ENCODE data around the gene CHCHD6. TPM values are rescaled to one million over a fixed set of nuclear protein-coding genes. Genes with fewer than 3 reads are reported as not detected.

The CHCHD6 gene
- polyA plus RNA-seq, 2 donors: 7.0 to 11.9 TPM

DNA sequence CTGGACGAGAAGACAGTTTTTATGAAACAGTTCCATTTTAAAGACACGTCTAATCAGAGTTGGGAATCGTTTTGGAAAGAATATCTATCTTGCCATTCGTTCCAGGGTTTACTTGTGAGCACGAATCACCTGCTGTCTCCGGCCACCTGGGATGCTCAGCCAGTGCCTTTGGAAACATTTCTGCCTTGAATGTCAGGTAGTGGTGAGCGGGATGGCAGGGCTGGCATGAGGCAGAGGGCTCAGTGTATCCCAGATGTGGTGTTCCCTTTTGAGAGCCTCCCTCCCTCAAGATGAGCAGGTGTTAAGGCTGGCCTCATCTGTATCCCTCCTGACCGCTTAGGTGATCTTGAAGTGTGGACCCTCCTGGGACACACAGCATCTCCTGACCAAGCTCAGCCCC, 231.0 kb downstream of the CHCHD6 start:
- H3K36me3 ChIP-seq (ENCODE audit: control insufficient read depth in 2 of 2, insufficient read depth in 2 of 2, low read length in 1 of 2): no peaks in the 10 kb centered on the region
- 91 to 94% methylated on average over 8 of the region's 8 CpGs for WGBS, 2 donors
- no peak overlapping the region for H3K4me3 ChIP-seq (ENCODE audit: low read depth in 1 of 2, low read length in 2 of 2)
- no peak overlapping the region for H3K27ac ChIP-seq (ENCODE audit: low read depth in 2 of 2, low read length in 1 of 2)
- H3K4me1 ChIP-seq (ENCODE audit: control insufficient read depth in 2 of 2, insufficient read depth in 2 of 2, low read length in 1 of 2): peaks cover 0 to 10% of the 10 kb centered on the region in 2 donors
- no peaks in the 10 kb centered on the region for H3K27me3 ChIP-seq (ENCODE audit: control insufficient read depth in 1 of 2, insufficient read depth in 2 of 2, low read length in 2 of 2)
- H3K9me3 ChIP-seq (ENCODE audit: control insufficient read depth in 2 of 2, insufficient read depth in 1 of 2, low read depth in 1 of 2, low read length in 1 of 2): no peaks in the 10 kb centered on the region

DNA sequence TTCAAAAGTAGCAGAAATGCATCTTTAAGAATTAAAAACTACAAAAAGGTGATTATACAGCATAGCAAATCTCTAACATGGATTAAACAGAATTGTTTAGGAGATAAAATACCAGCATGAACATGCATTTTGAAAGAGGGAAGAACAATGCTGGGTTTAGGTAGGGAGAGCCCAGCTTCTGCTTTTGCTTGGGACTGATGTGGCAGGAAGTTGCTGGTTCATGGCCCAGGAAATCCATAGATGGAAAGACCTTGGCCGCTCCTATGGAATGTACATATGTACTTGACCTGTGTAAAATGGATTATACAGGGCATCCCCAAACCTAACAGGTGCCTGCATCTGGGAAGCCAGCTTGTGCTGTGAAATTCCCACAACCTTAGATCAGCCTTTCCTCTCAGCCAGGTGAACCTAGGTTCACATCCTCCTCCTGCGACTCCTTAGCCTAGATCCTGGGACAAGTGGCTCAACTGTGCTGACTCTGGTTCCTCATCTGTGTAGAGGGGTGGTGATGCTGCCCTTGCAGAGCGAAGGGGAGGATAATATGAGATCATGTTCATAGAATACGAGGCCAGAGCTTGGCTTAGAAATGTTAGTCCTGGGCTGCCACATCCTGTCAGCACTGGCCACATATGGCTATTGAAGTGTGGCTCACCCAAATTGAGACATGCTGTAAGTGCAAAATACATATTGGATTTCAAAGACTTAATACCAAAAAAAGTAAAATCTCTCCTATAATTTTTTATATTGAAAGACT, 231.9 kb downstream of the CHCHD6 start:
- Histone ChIP-seq H3K9me3 (ENCODE audit: control insufficient read depth in 2 of 2, insufficient read depth in 1 of 2, low read depth in 1 of 2, low read length in 1 of 2) (no peaks in the 10 kb centered on the region), H3K4me3 (ENCODE audit: low read depth in 1 of 2, low read length in 2 of 2) (no peak overlapping the region), H3K27me3 (ENCODE audit: control insufficient read depth in 1 of 2, insufficient read depth in 2 of 2, low read length in 2 of 2) (no peaks in the 10 kb centered on the region), H3K27ac (ENCODE audit: low read depth in 2 of 2, low read length in 1 of 2) (no peak overlapping the region), H3K36me3 (ENCODE audit: control insufficient read depth in 2 of 2, insufficient read depth in 2 of 2, low read length in 1 of 2) (no peaks in the 10 kb centered on the region), H3K4me1 (ENCODE audit: control insufficient read depth in 2 of 2, insufficient read depth in 2 of 2, low read length in 1 of 2) (peaks cover 0 to 10% of the 10 kb centered on the region in 2 donors)
- WGBS, 2 donors: 86 to 90% methylated on average over 4 of the region's 4 CpGs

DNA sequence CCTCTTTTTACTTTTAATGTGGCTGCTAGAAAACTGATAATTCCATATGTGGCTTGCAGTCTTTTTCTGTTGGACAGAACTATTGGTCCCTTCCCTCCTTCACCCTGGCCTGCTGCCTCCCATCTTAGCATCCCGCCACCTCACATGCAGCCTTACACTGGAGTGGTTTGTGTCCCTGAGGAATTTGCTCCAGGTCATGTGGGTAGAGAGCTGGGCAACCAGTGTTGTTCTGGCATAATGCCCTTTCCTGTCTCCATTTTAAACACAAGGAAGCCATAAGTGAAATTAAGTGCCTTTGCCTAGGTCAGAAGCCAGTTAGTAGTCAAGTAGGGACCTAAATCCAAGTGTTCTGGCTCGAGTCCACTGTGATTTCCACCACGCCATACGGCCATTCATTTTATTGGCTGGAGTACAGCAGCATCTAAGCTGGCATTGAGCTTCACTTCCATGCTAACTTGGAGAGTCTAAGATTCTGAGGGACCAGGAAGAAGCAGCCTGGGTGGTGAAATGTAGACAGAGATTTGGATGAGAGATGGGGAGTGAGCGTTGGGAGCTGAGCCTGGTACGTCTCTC, 232.9 kb downstream of the CHCHD6 start:
- Histone ChIP-seq H3K4me1 (ENCODE audit: control insufficient read depth in 2 of 2, insufficient read depth in 2 of 2, low read length in 1 of 2) (peaks cover 0 to 6% of the 10 kb centered on the region in 2 donors), H3K36me3 (ENCODE audit: control insufficient read depth in 2 of 2, insufficient read depth in 2 of 2, low read length in 1 of 2) (no peaks in the 10 kb centered on the region), H3K4me3 (ENCODE audit: low read depth in 1 of 2, low read length in 2 of 2) (no peak overlapping the region), H3K27me3 (ENCODE audit: control insufficient read depth in 1 of 2, insufficient read depth in 2 of 2, low read length in 2 of 2) (no peaks in the 10 kb centered on the region), H3K27ac (ENCODE audit: low read depth in 2 of 2, low read length in 1 of 2) (no peak overlapping the region), H3K9me3 (ENCODE audit: control insufficient read depth in 2 of 2, insufficient read depth in 1 of 2, low read depth in 1 of 2, low read length in 1 of 2) (no peaks in the 10 kb centered on the region)
- WGBS, 2 donors: 81% methylated on average over 6 of the region's 6 CpGs

DNA sequence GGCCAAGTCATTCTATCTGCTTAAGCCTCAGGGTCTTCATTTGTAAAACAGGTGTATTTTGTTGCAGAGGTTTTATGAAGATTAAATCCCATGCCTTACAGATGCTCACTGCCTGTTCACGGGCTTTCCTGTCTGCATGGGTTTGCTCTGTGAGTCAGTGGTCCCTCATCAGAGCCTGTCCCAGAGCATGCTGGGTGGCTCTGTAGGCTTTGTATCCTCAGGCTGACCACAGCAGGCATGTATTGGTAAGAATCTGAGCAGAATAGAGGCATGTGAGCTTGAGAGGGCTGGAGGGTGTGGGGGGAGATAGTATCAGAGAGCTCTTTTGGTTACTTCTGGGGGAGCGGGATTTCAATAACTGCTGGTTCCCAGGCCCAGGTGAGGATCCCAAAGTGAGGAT, 233.5 kb downstream of the CHCHD6 start:
- WGBS, 2 donors: 93 to 97% methylated on average over 2 of the region's 2 CpGs
- peaks cover 0 to 2% of the 10 kb centered on the region in 2 donors for H3K4me1 ChIP-seq (ENCODE audit: control insufficient read depth in 2 of 2, insufficient read depth in 2 of 2, low read length in 1 of 2)
- H3K27ac ChIP-seq (ENCODE audit: low read depth in 2 of 2, low read length in 1 of 2): no peak overlapping the region
- no peaks in the 10 kb centered on the region for H3K9me3 ChIP-seq (ENCODE audit: control insufficient read depth in 2 of 2, insufficient read depth in 1 of 2, low read depth in 1 of 2, low read length in 1 of 2)
- no peak overlapping the region for H3K4me3 ChIP-seq (ENCODE audit: low read depth in 1 of 2, low read length in 2 of 2)
- no peaks in the 10 kb centered on the region for H3K27me3 ChIP-seq (ENCODE audit: control insufficient read depth in 1 of 2, insufficient read depth in 2 of 2, low read length in 2 of 2)
- H3K36me3 ChIP-seq (ENCODE audit: control insufficient read depth in 2 of 2, insufficient read depth in 2 of 2, low read length in 1 of 2): no peaks in the 10 kb centered on the region

DNA sequence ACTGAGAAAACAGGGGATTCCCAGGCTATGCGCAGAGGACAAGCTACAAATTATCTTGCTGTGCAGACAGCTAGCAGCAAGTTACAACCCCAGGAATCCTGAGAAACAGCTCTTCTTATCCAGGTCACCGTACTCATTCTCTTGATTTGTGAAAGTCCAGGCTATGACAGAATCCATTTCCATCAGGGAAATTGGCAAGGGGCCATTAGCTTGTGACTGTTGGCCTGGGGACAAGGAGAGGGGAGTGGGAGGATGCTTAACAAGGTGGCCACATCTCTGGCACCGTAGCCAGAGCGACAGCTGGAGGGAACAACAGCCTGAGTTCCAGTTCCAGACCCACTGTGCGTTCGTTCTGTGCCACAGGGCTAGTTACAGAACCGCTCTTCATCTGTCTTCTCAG, 233.9 kb downstream of the CHCHD6 start:
- Histone ChIP-seq H3K27me3 (ENCODE audit: control insufficient read depth in 1 of 2, insufficient read depth in 2 of 2, low read length in 2 of 2) (no peaks in the 10 kb centered on the region), H3K36me3 (ENCODE audit: control insufficient read depth in 2 of 2, insufficient read depth in 2 of 2, low read length in 1 of 2) (no peaks in the 10 kb centered on the region), H3K4me3 (ENCODE audit: low read depth in 1 of 2, low read length in 2 of 2) (no peak overlapping the region), H3K9me3 (ENCODE audit: control insufficient read depth in 2 of 2, insufficient read depth in 1 of 2, low read depth in 1 of 2, low read length in 1 of 2) (no peaks in the 10 kb centered on the region), H3K4me1 (ENCODE audit: control insufficient read depth in 2 of 2, insufficient read depth in 2 of 2, low read length in 1 of 2) (no peaks in the 10 kb centered on the region), H3K27ac (ENCODE audit: low read depth in 2 of 2, low read length in 1 of 2) (no peak overlapping the region)
- WGBS, 2 donors: 77 to 79% methylated on average over 7 of the region's 7 CpGs

DNA sequence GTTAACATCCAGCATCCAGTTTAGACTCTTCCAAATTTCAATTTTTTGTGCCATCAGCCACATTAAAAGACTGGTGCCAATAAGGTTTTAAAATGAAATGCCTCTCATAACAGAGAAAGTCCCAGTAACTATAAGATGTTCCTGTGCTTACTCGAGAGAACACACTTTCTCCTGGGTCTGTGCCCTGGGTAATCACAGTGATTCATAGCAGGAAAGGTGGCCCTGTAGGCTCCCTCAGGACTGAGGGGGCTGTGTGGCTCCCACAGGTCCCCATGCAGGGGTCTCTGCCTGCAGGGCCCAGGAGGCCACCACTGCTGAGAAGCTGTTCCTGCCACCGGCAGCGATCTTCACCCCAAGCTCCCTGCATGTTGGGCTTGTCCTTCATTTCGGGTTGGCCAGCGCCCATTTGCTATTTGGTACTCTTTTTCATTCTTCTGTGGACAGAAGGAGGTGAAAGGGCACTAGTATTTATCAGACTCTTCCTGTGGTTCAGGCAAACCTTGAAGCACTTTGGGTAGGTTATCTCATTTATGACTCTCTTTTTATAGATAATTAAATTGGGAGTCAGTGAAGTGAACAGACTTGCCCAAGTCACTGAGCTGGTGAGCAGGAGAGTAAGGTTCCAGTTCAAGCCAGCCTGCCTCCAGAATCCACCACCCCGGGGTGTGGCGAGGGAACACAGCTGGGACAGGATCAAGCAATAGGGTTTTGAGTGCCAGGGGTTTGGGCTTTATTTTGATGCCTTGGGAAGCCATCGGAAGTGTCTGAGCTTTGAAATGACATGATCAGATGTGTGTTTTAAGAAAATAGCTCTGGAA, 234.7 kb downstream of the CHCHD6 start:
- no peaks in the 10 kb centered on the region for H3K36me3 ChIP-seq (ENCODE audit: control insufficient read depth in 2 of 2, insufficient read depth in 2 of 2, low read length in 1 of 2)
- H3K27ac ChIP-seq (ENCODE audit: low read depth in 2 of 2, low read length in 1 of 2): no peak overlapping the region
- H3K4me3 ChIP-seq (ENCODE audit: low read depth in 1 of 2, low read length in 2 of 2): no peak overlapping the region
- no peaks in the 10 kb centered on the region for H3K9me3 ChIP-seq (ENCODE audit: control insufficient read depth in 2 of 2, insufficient read depth in 1 of 2, low read depth in 1 of 2, low read length in 1 of 2)
- no peaks in the 10 kb centered on the region for H3K4me1 ChIP-seq (ENCODE audit: control insufficient read depth in 2 of 2, insufficient read depth in 2 of 2, low read length in 1 of 2)
- H3K27me3 ChIP-seq (ENCODE audit: control insufficient read depth in 1 of 2, insufficient read depth in 2 of 2, low read length in 2 of 2): no peaks in the 10 kb centered on the region
- WGBS, 2 donors: 66 to 68% methylated on average over 8 of the region's 8 CpGs

DNA sequence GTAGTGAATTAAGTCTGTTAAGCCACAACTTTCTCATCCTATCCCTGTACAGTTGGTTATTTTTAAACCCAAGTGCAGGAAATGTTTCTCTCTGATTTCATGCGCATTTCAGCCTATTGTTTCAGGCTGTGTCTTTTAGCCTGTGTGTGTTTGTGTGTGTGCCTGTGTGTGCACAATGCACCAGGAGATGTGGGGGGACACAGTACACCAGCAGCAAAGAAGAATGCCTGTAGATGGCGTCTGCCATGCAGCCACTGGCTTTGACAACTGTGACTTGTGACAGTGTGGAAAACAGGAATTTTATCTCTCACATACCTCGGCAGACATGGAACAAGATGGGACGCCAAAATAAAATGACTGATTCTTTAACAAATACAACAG, 235.3 kb downstream of the CHCHD6 start:
- no peak overlapping the region for H3K4me3 ChIP-seq (ENCODE audit: low read depth in 1 of 2, low read length in 2 of 2)
- no peaks in the 10 kb centered on the region for H3K4me1 ChIP-seq (ENCODE audit: control insufficient read depth in 2 of 2, insufficient read depth in 2 of 2, low read length in 1 of 2)
- no peak overlapping the region for H3K27ac ChIP-seq (ENCODE audit: low read depth in 2 of 2, low read length in 1 of 2)
- no peaks in the 10 kb centered on the region for H3K36me3 ChIP-seq (ENCODE audit: control insufficient read depth in 2 of 2, insufficient read depth in 2 of 2, low read length in 1 of 2)
- no peaks in the 10 kb centered on the region for H3K9me3 ChIP-seq (ENCODE audit: control insufficient read depth in 2 of 2, insufficient read depth in 1 of 2, low read depth in 1 of 2, low read length in 1 of 2)
- WGBS, 2 donors: 69 to 78% methylated on average over 4 of the region's 4 CpGs
- H3K27me3 ChIP-seq (ENCODE audit: control insufficient read depth in 1 of 2, insufficient read depth in 2 of 2, low read length in 2 of 2): no peaks in the 10 kb centered on the region

DNA sequence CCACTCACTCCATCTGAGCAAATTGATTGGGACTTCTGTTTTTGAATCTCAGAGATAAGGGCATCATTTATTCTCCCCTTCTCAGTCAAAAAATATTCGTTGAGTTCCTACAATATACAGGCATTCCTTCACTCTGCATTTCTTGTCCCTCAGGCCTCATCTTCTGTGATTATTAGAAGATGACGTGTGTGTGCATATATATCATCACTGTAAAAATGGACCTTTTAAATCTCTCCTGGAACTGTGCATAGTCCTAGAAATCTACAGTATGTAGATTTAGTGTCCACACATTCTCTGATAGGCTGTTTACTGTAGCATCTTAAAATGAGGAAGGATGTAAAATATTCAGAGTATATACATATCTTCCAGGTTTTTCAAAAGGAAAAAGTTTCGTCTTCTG, 235.7 kb downstream of the CHCHD6 start:
- no peaks in the 10 kb centered on the region for H3K9me3 ChIP-seq (ENCODE audit: control insufficient read depth in 2 of 2, insufficient read depth in 1 of 2, low read depth in 1 of 2, low read length in 1 of 2)
- H3K36me3 ChIP-seq (ENCODE audit: control insufficient read depth in 2 of 2, insufficient read depth in 2 of 2, low read length in 1 of 2): no peaks in the 10 kb centered on the region
- no peak overlapping the region for H3K4me3 ChIP-seq (ENCODE audit: low read depth in 1 of 2, low read length in 2 of 2)
- H3K4me1 ChIP-seq (ENCODE audit: control insufficient read depth in 2 of 2, insufficient read depth in 2 of 2, low read length in 1 of 2): no peaks in the 10 kb centered on the region
- no peaks in the 10 kb centered on the region for H3K27me3 ChIP-seq (ENCODE audit: control insufficient read depth in 1 of 2, insufficient read depth in 2 of 2, low read length in 2 of 2)
- H3K27ac ChIP-seq (ENCODE audit: low read depth in 2 of 2, low read length in 1 of 2): no peak overlapping the region
- WGBS, 2 donors: 86 to 87% methylated on average over 3 of the region's 3 CpGs

DNA sequence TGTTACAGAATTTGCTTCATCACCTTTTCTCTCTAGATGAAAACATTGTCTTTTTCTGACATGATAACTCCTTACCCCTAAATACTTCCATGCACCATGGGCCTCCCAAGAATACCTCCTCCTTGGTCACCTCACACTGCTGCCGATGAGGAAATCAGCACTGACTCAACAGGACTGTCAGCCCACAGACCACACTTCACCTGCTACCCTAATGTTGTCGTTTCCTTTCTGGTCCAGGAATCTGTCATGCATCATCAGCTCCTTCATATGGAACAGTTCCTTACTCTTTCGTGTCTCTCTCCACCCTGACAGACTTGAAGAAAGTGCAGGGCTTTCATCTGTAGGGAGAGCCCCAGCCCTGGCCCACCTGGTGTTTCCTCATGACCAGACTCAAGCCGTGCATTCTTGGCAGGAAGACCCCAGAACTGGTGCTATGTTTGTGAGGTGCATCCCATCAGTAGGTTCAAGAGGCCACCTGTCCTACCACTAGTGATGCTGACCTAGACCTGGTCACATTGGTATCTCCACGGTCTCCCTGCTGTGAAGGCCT, 237.8 kb downstream of the CHCHD6 start:
- Histone ChIP-seq H3K27ac (ENCODE audit: low read depth in 2 of 2, low read length in 1 of 2) (no peak overlapping the region), H3K4me3 (ENCODE audit: low read depth in 1 of 2, low read length in 2 of 2) (no peak overlapping the region), H3K9me3 (ENCODE audit: control insufficient read depth in 2 of 2, insufficient read depth in 1 of 2, low read depth in 1 of 2, low read length in 1 of 2) (no peaks in the 10 kb centered on the region), H3K4me1 (ENCODE audit: control insufficient read depth in 2 of 2, insufficient read depth in 2 of 2, low read length in 1 of 2) (no peaks in the 10 kb centered on the region), H3K27me3 (ENCODE audit: control insufficient read depth in 1 of 2, insufficient read depth in 2 of 2, low read length in 2 of 2) (no peaks in the 10 kb centered on the region), H3K36me3 (ENCODE audit: control insufficient read depth in 2 of 2, insufficient read depth in 2 of 2, low read length in 1 of 2) (no peaks in the 10 kb centered on the region)
- WGBS, 2 donors: 87 to 90% methylated on average over 5 of the region's 5 CpGs
